Body of pancreas (tissue), 4 donors: ENCODE measurements around the gene SEPHS2. TPM values are rescaled to one million over a fixed set of nuclear protein-coding genes. Genes with fewer than 3 reads are reported as not detected.

Experiments used
- ATAC-seq: fragments of 150-250 bp; one replicate; pipeline ENCODE4 v1.9.1; 2016
- DNase-seq, 4 donors: peaks; one replicate each; pipeline ENCODE4 v3.0.0-alpha.2; 2019
- H3K27ac ChIP-seq, 4 donors: fragments of 200-600 bp; sonication (generic); 1 replicate in 3 of 4; 2 replicates in 1 of 4; pipeline versions ENCODE4 v1.5.1 to v1.6.1; 2016 to 2019; ENCODE audit warnings: mild to moderate bottlenecking in 1 of 4, mixed read lengths in 1 of 4, moderate library complexity in 1 of 4
- H3K27me3 ChIP-seq, 2 donors: fragments of 200-600 bp; sonication (generic); one replicate each; pipeline ENCODE4 v1.6.0; 2016; ENCODE audit warnings: mild to moderate bottlenecking in 1 of 2
- H3K36me3 ChIP-seq, 2 donors: fragments of 200-600 bp; sonication (generic); replicated peaks in 1 of 2; 2 replicates each; pipeline ENCODE4 v1.5.1; 2016; ENCODE audit warnings: low read depth in 2 of 2; ENCODE audit not compliant: insufficient read depth in 1 of 2
- H3K4me1 ChIP-seq: fragments of 200-600 bp; sonication (generic); one replicate; pipeline ENCODE4 v1.6.0; 2016
- H3K4me3 ChIP-seq, 2 donors: fragments of 200-600 bp; sonication (generic); 1 replicate in 1 of 2; 2 replicates in 1 of 2; pipeline ENCODE4 v1.5.1; 2016 to 2019
- H3K9me3 ChIP-seq, 3 donors: fragments of 200-600 bp; sonication (generic); 1 replicate in 2 of 3; 2 replicates in 1 of 3; pipeline ENCODE4 v1.5.1; 2016
- CTCF ChIP-seq, 7 experiments: fragments of 450-650 bp in 4 of 7; fragments of 200-600 bp in 3 of 7; sonication (generic) in 3 of 7; IDR thresholded peaks; one replicate each; pipeline ENCODE4 v1.5.1; 2016 to 2019; ENCODE audit warnings: antibody characterized with exemption in 7 of 7
- POLR2A ChIP-seq, 3 donors: fragments of 450-650 bp; IDR thresholded peaks; one replicate each; pipeline ENCODE4 v1.6.1; 2016; ENCODE audit warnings: antibody characterized with exemption in 3 of 3, mild to moderate bottlenecking in 2 of 3
- WGBS, 2 donors: methylation state at CpG; one replicate each; pipeline ENCODE4 v1.1.5; 2017; 5-methylcytosine and 5-hydroxymethylcytosine counted together
- intact Hi-C: fragments of 100-400 bp; cut with DNase I; formaldehyde crosslinking; loops from one replicate; pipeline ENCODE4 v1.15.1; 2023
- total RNA-seq, 2 donors: library from RNA; depleted of rRNA; stranded (reverse); fragments of >200 nt; gene quantifications; one replicate each; pipeline ENCODE4 v1.1.0, GENCODE V29; 2016

SEPHS2 gene
- total RNA-seq, 2 donors from 2014 or later: 28.0 to 29.6 TPM

GRCh38 chr16:30418350-30419181 lies 27.1 kb downstream of the SEPHS2 start:
- Histone ChIP-seq H3K4me1 (peaks cover 22% of the 10 kb centered on the region), H3K36me3 (peaks cover 0 to 1% of the 10 kb centered on the region in 2 donors), H3K4me3 (no peak overlapping the region), H3K27ac (peak overlapping the region; percentile 77 to 93 (median 88)), H3K27me3 (no peaks in the 10 kb centered on the region), H3K9me3 (no peaks in the 10 kb centered on the region)
- DNase-seq: no peak
- intact Hi-C loops: no loop called here
- WGBS, 2 donors: 55 to 88% methylated on average over 17 to 31 of the region's 31 CpGs
- no peak for ATAC-seq
- peak in 1 of 3 donors; percentile 2 for TF ChIP-seq POLR2A (IDR thresholded peaks at IDR 0.05)
- TF ChIP-seq CTCF (IDR thresholded peaks at IDR 0.05): no peak

GRCh38 chr16:30417529-30418349 lies 27.9 kb downstream of the SEPHS2 start:
- ATAC-seq: peak; percentile 89
- H3K4me3 ChIP-seq: peak overlapping the region; percentile 18 to 23
- H3K4me1 ChIP-seq: peaks cover 31% of the 10 kb centered on the region
- H3K27me3 ChIP-seq: no peaks in the 10 kb centered on the region
- intact Hi-C loops: no loop called here
- peak overlapping the region; percentile 77 to 93 (median 88) for H3K27ac ChIP-seq
- H3K9me3 ChIP-seq: no peaks in the 10 kb centered on the region
- TF ChIP-seq CTCF (IDR thresholded peaks at IDR 0.05) (peak in 5 of 7 experiments; percentile 26 to 60 (median 45)), POLR2A (IDR thresholded peaks at IDR 0.05) (peak; percentile 72 to 76 (median 76))
- 1% methylated on average over 110 of the region's 140 CpGs; no CpG with 5 or more reads in 1 of the 2 donors for WGBS, 2 donors
- peaks cover 0 to under 1% of the 10 kb centered on the region in 2 donors for H3K36me3 ChIP-seq
- DNase-seq: peak; percentile 89 to 92 (median 92)

- 57 to 72% methylated on average over 16 to 18 of the region's 18 CpGs for WGBS, 2 donors
- Histone ChIP-seq H3K9me3 (no peaks in the 10 kb centered on the region), H3K27ac (peak overlapping the region; percentile 77 to 93 (median 88)), H3K36me3 (no peaks in the 10 kb centered on the region), H3K27me3 (no peaks in the 10 kb centered on the region), H3K4me3 (peak overlapping the region; percentile 18 to 23), H3K4me1 (peaks cover 35% of the 10 kb centered on the region)
- DNase-seq (peak in 2 of 4 donors; percentile 17 to 29), ATAC-seq (no peak)
- TF ChIP-seq POLR2A (IDR thresholded peaks at IDR 0.05) (no peak), CTCF (IDR thresholded peaks at IDR 0.05) (no peak)
- intact Hi-C loops: no loop called here
Measured at GRCh38 chr16:30416624-30417528, 28.8 kb downstream of the SEPHS2 start.

GRCh38 chr16:30416047-30416603 lies 29.5 kb downstream of the SEPHS2 start:
- no peak for ATAC-seq
- Histone ChIP-seq H3K9me3 (no peaks in the 10 kb centered on the region), H3K27ac (no peak overlapping the region), H3K4me1 (peaks cover 35% of the 10 kb centered on the region), H3K4me3 (no peak overlapping the region), H3K27me3 (no peaks in the 10 kb centered on the region), H3K36me3 (no peaks in the 10 kb centered on the region)
- intact Hi-C loops: no loop called here
- TF ChIP-seq POLR2A (IDR thresholded peaks at IDR 0.05) (no peak), CTCF (IDR thresholded peaks at IDR 0.05) (no peak)
- no peak for DNase-seq
- WGBS, 2 donors: 81 to 86% methylated on average over 4 of the region's 4 CpGs
